ENCODE results near the gene LRMDA.

DNA sequence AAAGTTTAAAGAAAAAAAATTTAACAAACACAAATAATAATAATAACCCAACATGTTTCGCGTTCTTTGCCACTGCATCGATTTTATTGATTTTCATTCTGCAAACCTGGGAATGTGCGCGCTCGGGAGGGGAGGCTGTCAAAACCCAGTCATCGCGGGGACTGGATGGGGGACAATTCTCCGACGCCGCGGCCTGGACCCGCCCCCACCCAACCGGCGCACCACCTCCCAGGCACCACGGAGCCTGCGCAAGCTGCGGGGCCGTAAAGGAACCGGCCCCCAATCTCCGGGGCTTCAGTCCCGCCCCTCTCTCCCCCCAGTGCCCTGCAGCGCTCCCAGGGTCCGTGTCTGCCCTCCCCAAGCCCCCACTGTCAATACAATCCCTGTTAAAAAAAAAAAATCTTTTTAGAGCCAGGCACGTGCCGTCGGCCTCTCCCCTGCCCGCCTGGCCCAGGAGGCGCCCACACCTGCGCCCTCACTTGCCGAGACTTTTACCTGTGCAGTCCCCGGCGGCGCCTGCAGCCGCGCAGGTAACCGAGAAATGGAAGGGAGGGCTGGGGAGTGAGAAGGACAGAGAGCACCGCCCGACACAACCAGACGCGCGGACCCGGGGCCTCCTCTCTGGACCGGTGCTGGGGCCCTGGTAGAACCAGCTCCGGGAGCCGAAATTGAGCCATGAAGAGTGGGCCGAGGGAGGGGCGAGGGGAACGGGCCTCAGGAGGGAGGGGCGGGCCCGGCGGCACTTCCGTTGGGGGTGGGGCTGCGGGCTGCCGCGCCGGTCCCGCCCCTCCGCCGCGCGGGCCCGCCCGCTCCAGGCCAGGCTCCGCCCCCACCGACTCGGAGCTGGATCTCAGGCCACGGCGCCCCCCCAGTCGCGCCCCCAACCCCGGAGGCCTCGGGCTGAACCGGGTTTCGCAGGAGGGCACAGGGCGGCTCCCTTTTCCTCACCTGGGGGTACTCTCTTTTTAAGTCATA lies 22.2 kb upstream of the LRMDA start:
- TF ChIP-seq EZH2 (conservative IDR thresholded peaks at IDR 0.05; ENCODE audit: low read depth, low read length) = no peak
- peak; percentile 67; the same call in 1 of the 2 replicates for TF ChIP-seq KLF6 (CRISPR knock-in tag; IDR thresholded peaks at IDR 0.05)
- no peak for TF ChIP-seq RFX3 (CRISPR knock-in tag; IDR thresholded peaks at IDR 0.05)
- peak; percentile 63; the same call in 1 of the 2 replicates for TF ChIP-seq SIN3A (IDR thresholded peaks at IDR 0.05; ENCODE audit: borderline replicate concordance, low read depth, low read length)
- TF ChIP-seq, protein P1, sequence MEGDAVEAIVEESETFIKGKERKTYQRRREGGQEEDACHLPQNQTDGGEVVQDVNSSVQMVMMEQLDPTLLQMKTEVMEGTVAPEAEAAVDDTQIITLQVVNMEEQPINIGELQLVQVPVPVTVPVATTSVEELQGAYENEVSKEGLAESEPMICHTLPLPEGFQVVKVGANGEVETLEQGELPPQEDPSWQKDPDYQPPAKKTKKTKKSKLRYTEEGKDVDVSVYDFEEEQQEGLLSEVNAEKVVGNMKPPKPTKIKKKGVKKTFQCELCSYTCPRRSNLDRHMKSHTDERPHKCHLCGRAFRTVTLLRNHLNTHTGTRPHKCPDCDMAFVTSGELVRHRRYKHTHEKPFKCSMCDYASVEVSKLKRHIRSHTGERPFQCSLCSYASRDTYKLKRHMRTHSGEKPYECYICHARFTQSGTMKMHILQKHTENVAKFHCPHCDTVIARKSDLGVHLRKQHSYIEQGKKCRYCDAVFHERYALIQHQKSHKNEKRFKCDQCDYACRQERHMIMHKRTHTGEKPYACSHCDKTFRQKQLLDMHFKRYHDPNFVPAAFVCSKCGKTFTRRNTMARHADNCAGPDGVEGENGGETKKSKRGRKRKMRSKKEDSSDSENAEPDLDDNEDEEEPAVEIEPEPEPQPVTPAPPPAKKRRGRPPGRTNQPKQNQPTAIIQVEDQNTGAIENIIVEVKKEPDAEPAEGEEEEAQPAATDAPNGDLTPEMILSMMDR (CRISPR knock-in tag; IDR thresholded peaks at IDR 0.05) = no peak; the same call in 1 of the 2 replicates
- no peak for TF ChIP-seq PLRG1 (conservative IDR thresholded peaks at IDR 0.05)
- TF ChIP-seq, protein P2, sequence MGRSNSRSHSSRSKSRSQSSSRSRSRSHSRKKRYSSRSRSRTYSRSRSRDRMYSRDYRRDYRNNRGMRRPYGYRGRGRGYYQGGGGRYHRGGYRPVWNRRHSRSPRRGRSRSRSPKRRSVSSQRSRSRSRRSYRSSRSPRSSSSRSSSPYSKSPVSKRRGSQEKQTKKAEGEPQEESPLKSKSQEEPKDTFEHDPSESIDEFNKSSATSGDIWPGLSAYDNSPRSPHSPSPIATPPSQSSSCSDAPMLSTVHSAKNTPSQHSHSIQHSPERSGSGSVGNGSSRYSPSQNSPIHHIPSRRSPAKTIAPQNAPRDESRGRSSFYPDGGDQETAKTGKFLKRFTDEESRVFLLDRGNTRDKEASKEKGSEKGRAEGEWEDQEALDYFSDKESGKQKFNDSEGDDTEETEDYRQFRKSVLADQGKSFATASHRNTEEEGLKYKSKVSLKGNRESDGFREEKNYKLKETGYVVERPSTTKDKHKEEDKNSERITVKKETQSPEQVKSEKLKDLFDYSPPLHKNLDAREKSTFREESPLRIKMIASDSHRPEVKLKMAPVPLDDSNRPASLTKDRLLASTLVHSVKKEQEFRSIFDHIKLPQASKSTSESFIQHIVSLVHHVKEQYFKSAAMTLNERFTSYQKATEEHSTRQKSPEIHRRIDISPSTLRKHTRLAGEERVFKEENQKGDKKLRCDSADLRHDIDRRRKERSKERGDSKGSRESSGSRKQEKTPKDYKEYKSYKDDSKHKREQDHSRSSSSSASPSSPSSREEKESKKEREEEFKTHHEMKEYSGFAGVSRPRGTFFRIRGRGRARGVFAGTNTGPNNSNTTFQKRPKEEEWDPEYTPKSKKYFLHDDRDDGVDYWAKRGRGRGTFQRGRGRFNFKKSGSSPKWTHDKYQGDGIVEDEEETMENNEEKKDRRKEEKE (IDR thresholded peaks at IDR 0.05) = no peak
- peak; percentile 72; the same call in 1 of the 2 replicates for TF ChIP-seq TBX2 (CRISPR knock-in tag; IDR thresholded peaks at IDR 0.05; ENCODE audit: borderline replicate concordance)
- peak; percentile 70 for TF ChIP-seq BHLHE40 (IDR thresholded peaks at IDR 0.05; ENCODE audit: low read length)
- TF ChIP-seq, protein P3, sequence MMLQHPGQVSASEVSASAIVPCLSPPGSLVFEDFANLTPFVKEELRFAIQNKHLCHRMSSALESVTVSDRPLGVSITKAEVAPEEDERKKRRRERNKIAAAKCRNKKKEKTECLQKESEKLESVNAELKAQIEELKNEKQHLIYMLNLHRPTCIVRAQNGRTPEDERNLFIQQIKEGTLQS (CRISPR knock-in tag; IDR thresholded peaks at IDR 0.05) = no peak
- no peak for TF ChIP-seq NFYB (CRISPR knock-in tag; IDR thresholded peaks at IDR 0.05)
- 0 out of 2 replicates have a peak, but pooled peaks have one; percentile 3 for TF ChIP-seq RFXAP (CRISPR knock-in tag; IDR thresholded peaks at IDR 0.05; ENCODE audit: borderline replicate concordance)

Measured in HepG2 (cell line).